H9 (cell line): Measurements from ENCODE around the gene TBC1D4. TPM values are rescaled to one million over a fixed set of nuclear protein-coding genes. Genes with fewer than 3 reads are reported as not detected.

ENCODE experiments used
- DNase-seq: peaks from one replicate; pipeline ENCODE4 v3.0.0-alpha.2; 2017
- H2AFZ ChIP-seq: one replicate; pipeline ENCODE4 v1.6.1; 2013; ENCODE audit warnings: mild to moderate bottlenecking, low read length, control low read depth, moderate library complexity
- H2AK5ac ChIP-seq: 2 replicates; pipeline ENCODE4 v1.6.1; 2013; ENCODE audit warnings: low read length, control low read depth, mixed read lengths; ENCODE audit not compliant: insufficient read length
- H2BK120ac ChIP-seq: one replicate; pipeline ENCODE4 v1.6.1; 2013; ENCODE audit warnings: low read depth, mild to moderate bottlenecking, low read length, control low read depth, inconsistent platforms; ENCODE audit not compliant: poor library complexity, severe bottlenecking
- H2BK12ac ChIP-seq: 2 replicates; pipeline ENCODE4 v1.6.1; 2013; ENCODE audit warnings: low read length, control low read depth, mixed read lengths, low read depth; ENCODE audit not compliant: insufficient read length
- H2BK15ac ChIP-seq: 2 replicates; pipeline ENCODE4 v1.6.1; 2013; ENCODE audit warnings: low read depth, low read length, control low read depth
- H2BK20ac ChIP-seq: one replicate; pipeline ENCODE4 v1.6.1; 2013; ENCODE audit warnings: low read depth, mild to moderate bottlenecking, low read length, control low read depth, inconsistent platforms; ENCODE audit not compliant: poor library complexity, severe bottlenecking
- H2BK5ac ChIP-seq: 2 replicates; pipeline ENCODE4 v1.6.1; 2013; ENCODE audit warnings: low read length, control low read depth, mixed read lengths; ENCODE audit not compliant: insufficient read length
- H3K14ac ChIP-seq: 2 replicates; pipeline ENCODE4 v1.6.1; 2013; ENCODE audit warnings: low read length, control low read depth; ENCODE audit not compliant: insufficient read depth
- H3K18ac ChIP-seq: 2 replicates; pipeline ENCODE4 v1.6.1; 2013; ENCODE audit warnings: low read depth, mild to moderate bottlenecking, mixed read lengths, low read length, control low read depth; ENCODE audit not compliant: insufficient read length
- H3K23ac ChIP-seq: 2 replicates; pipeline ENCODE4 v1.6.1; 2013; ENCODE audit warnings: low read length, control low read depth, mixed read lengths, low read depth; ENCODE audit not compliant: insufficient read length
- H3K23me2 ChIP-seq: 2 replicates; pipeline ENCODE4 v1.6.1; 2013; ENCODE audit warnings: low read depth, mild to moderate bottlenecking, mixed read lengths, low read length, control low read depth; ENCODE audit not compliant: insufficient read length, poor library complexity, severe bottlenecking
- H3K27ac ChIP-seq: 2 replicates; pipeline ENCODE4 v1.5.1; 2013; ENCODE audit warnings: low read length, control low read depth, mixed read lengths, low read depth; ENCODE audit not compliant: insufficient read length
- H3K27me3 ChIP-seq: 2 replicates; pipeline ENCODE4 v1.6.1; 2013; ENCODE audit warnings: low read length, control low read depth, inconsistent platforms; ENCODE audit not compliant: insufficient read depth
- H3K4ac ChIP-seq: 2 replicates; pipeline ENCODE4 v1.6.1; 2013; ENCODE audit warnings: low read depth, mild to moderate bottlenecking, control low read depth, inconsistent platforms, low read length, moderate library complexity
- H3K4me1 ChIP-seq: 2 replicates; pipeline ENCODE4 v1.6.1; 2013; ENCODE audit warnings: low read length, control low read depth, inconsistent platforms; ENCODE audit not compliant: insufficient read depth
- H3K4me2 ChIP-seq: 2 replicates; pipeline ENCODE4 v1.6.1; 2013; ENCODE audit warnings: low read length, control low read depth, mixed read lengths; ENCODE audit not compliant: insufficient read length, insufficient read depth
- H3K56ac ChIP-seq: 2 replicates; pipeline ENCODE4 v1.6.1; 2013; ENCODE audit warnings: low read depth, mild to moderate bottlenecking, mixed read lengths, low read length, control low read depth; ENCODE audit not compliant: insufficient read length
- H3K79me1 ChIP-seq: 2 replicates; pipeline ENCODE4 v1.6.1; 2013; ENCODE audit warnings: low read depth, mild to moderate bottlenecking, moderate library complexity, low read length, control low read depth, inconsistent platforms; ENCODE audit not compliant: insufficient read depth, poor library complexity, severe bottlenecking
- H3K79me2 ChIP-seq: 2 replicates; pipeline ENCODE4 v1.6.1; 2013; ENCODE audit warnings: low read length, control low read depth, inconsistent platforms; ENCODE audit not compliant: insufficient read depth
- H3K9ac ChIP-seq: 2 replicates; pipeline ENCODE4 v1.6.1; 2013; ENCODE audit warnings: low read length, control low read depth, mixed read lengths; ENCODE audit not compliant: insufficient read length; ENCODE audit errors: extremely low read depth
- H3K9me3 ChIP-seq: one replicate; pipeline ENCODE4 v1.6.1; 2013; ENCODE audit warnings: low read depth, low read length, inconsistent platforms; ENCODE audit not compliant: control insufficient read depth
- H3T11ph ChIP-seq: one replicate; pipeline ENCODE4 v1.6.1; 2013; ENCODE audit warnings: mild to moderate bottlenecking, low read length, control low read depth, inconsistent platforms
- H4K20me1 ChIP-seq: one replicate; pipeline ENCODE4 v1.6.1; 2013; ENCODE audit not compliant: control insufficient read depth, insufficient read length, insufficient read depth
- H4K5ac ChIP-seq: 2 replicates; pipeline ENCODE4 v1.6.1; 2013; ENCODE audit warnings: low read depth, mild to moderate bottlenecking, mixed read lengths, low read length, control low read depth; ENCODE audit not compliant: insufficient read length
- H4K8ac ChIP-seq: replicated peaks from 2 replicates; pipeline ENCODE4 v1.6.1; 2013; ENCODE audit warnings: low read length, control low read depth, mixed read lengths, low read depth; ENCODE audit not compliant: insufficient read length
- H4K91ac ChIP-seq: 2 replicates; pipeline ENCODE4 v1.6.1; 2013; ENCODE audit warnings: low read depth, mild to moderate bottlenecking, moderate library complexity, mixed read lengths, low read length, control low read depth; ENCODE audit not compliant: insufficient read length
- H3K27ac Mint-ChIP-seq, 3 experiments: 2 replicates in 2 of 3; 3 replicates in 1 of 3; pipeline ENCODE4 v1.8.0; 2020 to 2021; ENCODE audit warnings: mixed read lengths in 3 of 3, mild to moderate bottlenecking in 1 of 3, moderate library complexity in 1 of 3
- H3K27me3 Mint-ChIP-seq: 2 replicates; pipeline ENCODE4 v1.8.0; 2021; ENCODE audit warnings: low read depth, mild to moderate bottlenecking, moderate library complexity, mixed read lengths
- H3K36me3 Mint-ChIP-seq, 3 experiments: 2 replicates in 2 of 3; 3 replicates in 1 of 3; pipeline ENCODE4 v1.8.0; 2020 to 2021; ENCODE audit warnings: low read depth in 3 of 3, mixed read lengths in 3 of 3; ENCODE audit not compliant: insufficient read depth in 1 of 3
- H3K4me1 Mint-ChIP-seq, 2 experiments: 2 replicates each; pipeline ENCODE4 v1.8.0; 2020; ENCODE audit warnings: mixed read lengths in 2 of 2
- H3K4me3 Mint-ChIP-seq, 2 experiments: 2 replicates in 1 of 2; 3 replicates in 1 of 2; pipeline ENCODE4 v1.8.0; 2020 to 2021; ENCODE audit warnings: mild to moderate bottlenecking in 2 of 2, mixed read lengths in 2 of 2, moderate library complexity in 1 of 2
- H3K9me3 Mint-ChIP-seq, 2 experiments: 2 replicates in 1 of 2; 3 replicates in 1 of 2; pipeline ENCODE4 v1.8.0; 2020; ENCODE audit warnings: mild to moderate bottlenecking in 2 of 2, mixed read lengths in 2 of 2, moderate library complexity in 1 of 2
- WGBS: extraction: QIAGEN DNeasy Blood & Tissue Kit; methylation state at CpG from one replicate; pipeline ENCODE4 v1.1.7; 2013; ENCODE audit warnings: missing lambda C conversion rate, low lambda C conversion rate, mixed read lengths; ENCODE audit not compliant: insufficient read length; ENCODE audit errors: extremely low coverage; 5-methylcytosine and 5-hydroxymethylcytosine counted together
- total RNA-seq: library from RNA; stranded (reverse); gene quantifications from 2 replicates; pipeline ENCODE4 v1.2.1, GENCODE V29; 2021
- TF ChIP-seq, protein P1 (sequence below): fragments of 200-600 bp; sonication (generic); conservative IDR thresholded peaks from 3 replicates; pipeline ENCODE4 v1.8.0; 2021; ENCODE audit warnings: antibody characterized with exemption, mild to moderate bottlenecking

TBC1D4 gene
- total RNA-seq, 1 experiment from 2014 or later = 10.5 TPM

- Mint-ChIP-seq H3K27ac (no peak overlapping the region), H3K9me3 (no peaks in the 10 kb centered on the region)
Measured at GRCh38 chr13:75407473-75407872, 74.5 kb downstream of the TBC1D4 start.

More at GRCh38 chr13:75407473-75407872, 74.5 kb downstream of the TBC1D4 start:
- H3K4me1 Mint-ChIP-seq = peaks cover 4 to 7% of the 10 kb centered on the region in 2 experiments; a peak in 3 of 4 replicates
- H3K4me2 ChIP-seq = no peak overlapping the region
- H4K20me1 ChIP-seq = no peaks in the 10 kb centered on the region
- no peaks in the 10 kb centered on the region for H3K27me3 Mint-ChIP-seq
- H3K9ac ChIP-seq = no peak overlapping the region
- H3K4ac ChIP-seq = no peak overlapping the region
- DNase-seq = no peak
- no peak overlapping the region for H4K8ac ChIP-seq
- H2BK5ac ChIP-seq = no peak overlapping the region
- TF ChIP-seq, protein P1, sequence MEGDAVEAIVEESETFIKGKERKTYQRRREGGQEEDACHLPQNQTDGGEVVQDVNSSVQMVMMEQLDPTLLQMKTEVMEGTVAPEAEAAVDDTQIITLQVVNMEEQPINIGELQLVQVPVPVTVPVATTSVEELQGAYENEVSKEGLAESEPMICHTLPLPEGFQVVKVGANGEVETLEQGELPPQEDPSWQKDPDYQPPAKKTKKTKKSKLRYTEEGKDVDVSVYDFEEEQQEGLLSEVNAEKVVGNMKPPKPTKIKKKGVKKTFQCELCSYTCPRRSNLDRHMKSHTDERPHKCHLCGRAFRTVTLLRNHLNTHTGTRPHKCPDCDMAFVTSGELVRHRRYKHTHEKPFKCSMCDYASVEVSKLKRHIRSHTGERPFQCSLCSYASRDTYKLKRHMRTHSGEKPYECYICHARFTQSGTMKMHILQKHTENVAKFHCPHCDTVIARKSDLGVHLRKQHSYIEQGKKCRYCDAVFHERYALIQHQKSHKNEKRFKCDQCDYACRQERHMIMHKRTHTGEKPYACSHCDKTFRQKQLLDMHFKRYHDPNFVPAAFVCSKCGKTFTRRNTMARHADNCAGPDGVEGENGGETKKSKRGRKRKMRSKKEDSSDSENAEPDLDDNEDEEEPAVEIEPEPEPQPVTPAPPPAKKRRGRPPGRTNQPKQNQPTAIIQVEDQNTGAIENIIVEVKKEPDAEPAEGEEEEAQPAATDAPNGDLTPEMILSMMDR = no peak
- no peak overlapping the region for H2BK12ac ChIP-seq
- no peaks in the 10 kb centered on the region; the same call in 1 of the 2 replicates for H3K79me2 ChIP-seq
- H4K91ac ChIP-seq = no peak overlapping the region
- H3K27me3 ChIP-seq = no peaks in the 10 kb centered on the region
- no peak overlapping the region for H4K5ac ChIP-seq
- no CpG with 5 or more reads among the region's 4 CpGs for WGBS
- H2BK20ac ChIP-seq = no peak overlapping the region
- H2BK15ac ChIP-seq = no peak overlapping the region
- H3K4me1 ChIP-seq = no peaks in the 10 kb centered on the region
- no peak overlapping the region for H3K14ac ChIP-seq
- no peak overlapping the region for H2AK5ac ChIP-seq
- H3K23ac ChIP-seq = no peak overlapping the region
- no peak overlapping the region for H3K4me3 Mint-ChIP-seq
- no peaks in the 10 kb centered on the region for H3K36me3 Mint-ChIP-seq
- H3K23me2 ChIP-seq = no peaks in the 10 kb centered on the region
- H2AFZ ChIP-seq = no peak overlapping the region
- no peak overlapping the region for H2BK120ac ChIP-seq
- H3K79me1 ChIP-seq = peaks cover 6% of the 10 kb centered on the region
- no peak overlapping the region for H3K18ac ChIP-seq
- no peak overlapping the region for H3K27ac ChIP-seq
- no peak overlapping the region for H3T11ph ChIP-seq
- no peak overlapping the region for H3K56ac ChIP-seq
- H3K9me3 ChIP-seq = no peaks in the 10 kb centered on the region
